ENCODE results near the gene RAD54L. TPM values are rescaled to one million over a fixed set of nuclear protein-coding genes. Genes with fewer than 3 reads are reported as not detected.

RAD54L gene
- total RNA-seq, 1 donor from 2014 or later = 0.26 TPM

- H3K4me3 ChIP-seq (ENCODE audit: low read depth, low read length) = no peak overlapping the region
- no peaks in the 10 kb centered on the region for H3K27me3 ChIP-seq (ENCODE audit: control insufficient read depth, insufficient read depth, low read length)
- DNase-seq (ENCODE audit: low read depth) (no peak), FAIRE-seq (peak; percentile 70)
- H3K36me3 ChIP-seq (ENCODE audit: control insufficient read depth, insufficient read depth, low read length) = peaks cover 1% of the 10 kb centered on the region
- no peak for TF ChIP-seq CTCF (IDR thresholded peaks at IDR 0.05; ENCODE audit: insufficient read depth, low read length, severe bottlenecking)
Measured at GRCh38 chr1:46263146-46263545, 15.6 kb downstream of the RAD54L start.

- no peak overlapping the region for H3K4me3 ChIP-seq (ENCODE audit: low read depth, low read length)
- H3K27me3 ChIP-seq (ENCODE audit: control insufficient read depth, insufficient read depth, low read length) = no peaks in the 10 kb centered on the region
- DNase-seq (ENCODE audit: low read depth) (no peak), FAIRE-seq (no peak)
- H3K36me3 ChIP-seq (ENCODE audit: control insufficient read depth, insufficient read depth, low read length) = peaks cover 1% of the 10 kb centered on the region
- no peak for TF ChIP-seq CTCF (IDR thresholded peaks at IDR 0.05; ENCODE audit: insufficient read depth, low read length, severe bottlenecking)
Measured at GRCh38 chr1:46268578-46268977, 21.0 kb downstream of the RAD54L start.

- Histone ChIP-seq H3K36me3 (ENCODE audit: control insufficient read depth, insufficient read depth, low read length) (peaks cover 4% of the 10 kb centered on the region), H3K4me3 (ENCODE audit: low read depth, low read length) (no peak overlapping the region), H3K27me3 (ENCODE audit: control insufficient read depth, insufficient read depth, low read length) (no peaks in the 10 kb centered on the region)
- no peak for FAIRE-seq
- DNase-seq (ENCODE audit: low read depth) = no peak
- no peak for TF ChIP-seq CTCF (IDR thresholded peaks at IDR 0.05; ENCODE audit: insufficient read depth, low read length, severe bottlenecking)
Measured at GRCh38 chr1:46274225-46275029, 26.9 kb downstream of the RAD54L start.

GRCh38 chr1:46275030-46275337 lies 27.4 kb downstream of the RAD54L start:
- no peak for FAIRE-seq
- Histone ChIP-seq H3K36me3 (ENCODE audit: control insufficient read depth, insufficient read depth, low read length) (peaks cover 4% of the 10 kb centered on the region), H3K27me3 (ENCODE audit: control insufficient read depth, insufficient read depth, low read length) (no peaks in the 10 kb centered on the region), H3K4me3 (ENCODE audit: low read depth, low read length) (no peak overlapping the region)
- DNase-seq (ENCODE audit: low read depth) = no peak
- no peak for TF ChIP-seq CTCF (IDR thresholded peaks at IDR 0.05; ENCODE audit: insufficient read depth, low read length, severe bottlenecking)

GRCh38 chr1:46277658-46278373 lies 30.3 kb downstream of the RAD54L start:
- DNase-seq (ENCODE audit: low read depth) (no peak), FAIRE-seq (no peak)
- TF ChIP-seq CTCF (IDR thresholded peaks at IDR 0.05; ENCODE audit: insufficient read depth, low read length, severe bottlenecking) = no peak
- Histone ChIP-seq H3K27me3 (ENCODE audit: control insufficient read depth, insufficient read depth, low read length) (no peaks in the 10 kb centered on the region), H3K36me3 (ENCODE audit: control insufficient read depth, insufficient read depth, low read length) (peaks cover 13% of the 10 kb centered on the region), H3K4me3 (ENCODE audit: low read depth, low read length) (no peak overlapping the region)

All from bronchial epithelial cell (primary cell).